Sigmoid colon (tissue), 7 donors: ENCODE measurements around the gene RGS14. TPM values are rescaled to one million over a fixed set of nuclear protein-coding genes. Genes with fewer than 3 reads are reported as not detected.
"Not testable (repeated sequence)": the region's sequence is repeated elsewhere in the genome, so short reads cannot be mapped to it uniquely, and the experiment has no call there.

Source experiments
- DNase-seq: peaks from one replicate; pipeline ENCODE4 v3.0.0-alpha.2; 2019
- H3K27ac ChIP-seq, 4 donors: fragments of 200-600 bp; sonication (generic); one replicate each; pipeline ENCODE4 v1.5.1; 2016 to 2019; ENCODE audit warnings: mild to moderate bottlenecking in 1 of 4
- H3K27me3 ChIP-seq, 3 donors: fragments of 200-600 bp; sonication (generic); one replicate each; pipeline ENCODE4 v1.5.1; 2019; ENCODE audit warnings: mild to moderate bottlenecking in 1 of 3
- H3K36me3 ChIP-seq, 4 donors: fragments of 200-600 bp; sonication (generic); one replicate each; pipeline ENCODE4 v1.5.1; 2016 to 2019
- H3K4me1 ChIP-seq, 4 donors: fragments of 200-600 bp; sonication (generic); one replicate each; pipeline ENCODE4 v1.5.1; 2017 to 2019
- H3K4me3 ChIP-seq, 4 donors: fragments of 200-600 bp; sonication (generic); one replicate each; pipeline ENCODE4 v1.5.1; 2017 to 2019; ENCODE audit warnings: mild to moderate bottlenecking in 2 of 4, moderate library complexity in 1 of 4
- H3K9me3 ChIP-seq, 4 donors: fragments of 200-600 bp in 3 of 4; sonication (generic) in 3 of 4; one replicate each; pipeline versions ENCODE4 v1.5.1 to v1.6.1; 2013 to 2019
- CTCF ChIP-seq, 4 experiments: fragments of 450-650 bp in 3 of 4; fragments of 200-600 bp in 1 of 4; IDR thresholded peaks; one replicate each; pipeline ENCODE4 v1.5.1; 2016 to 2019; ENCODE audit warnings: antibody characterized with exemption in 4 of 4, mild to moderate bottlenecking in 3 of 4, moderate library complexity in 2 of 4
- EP300 ChIP-seq, 4 donors: sonication (generic); formaldehyde crosslinking; IDR thresholded peaks; one replicate each; pipeline ENCODE4 v1.6.1; 2017; ENCODE audit warnings: antibody characterized with exemption in 4 of 4
- POLR2A ChIP-seq, 2 donors: fragments of 450-650 bp; IDR thresholded peaks; one replicate each; pipeline ENCODE4 v1.6.1; 2016; ENCODE audit warnings: antibody characterized with exemption in 2 of 2, mild to moderate bottlenecking in 2 of 2, moderate library complexity in 2 of 2
- POLR2AphosphoS5 ChIP-seq, 4 donors: sonication (generic); formaldehyde crosslinking; IDR thresholded peaks; one replicate each; pipeline ENCODE4 v1.6.1; 2017; ENCODE audit warnings: antibody characterized with exemption in 4 of 4
- WGBS, 2 donors: extraction: QIAGEN DNeasy Blood & Tissue Kit; methylation state at CpG; one replicate each; pipeline ENCODE4 v1.1.7; 2013; 5-methylcytosine and 5-hydroxymethylcytosine counted together
- intact Hi-C: fragments of 100-400 bp; cut with DNase I; formaldehyde crosslinking; loops from one replicate; pipeline ENCODE4 v1.15.1; 2023
- polyA plus RNA-seq, 3 donors: library from polyadenylated mRNA; stranded (reverse); fragments of 200-250 nt; gene quantifications; one replicate each; pipeline ENCODE4 v1.2.3, GENCODE V29; 2013
- total RNA-seq, 4 donors: library from RNA; depleted of rRNA; stranded (reverse); fragments of >200 nt; gene quantifications; one replicate each; pipeline ENCODE4 v1.1.0, GENCODE V29; 2016
- donor health status: healthy with polysubstance abuse.
- donor health status: Bipolar disorder and iron deficiency.
- donor health status: healthy.

RGS14 gene
- total and polyA plus RNA-seq, 7 donors: 9.6 to 26.6 (median 16.2) TPM

DNA sequence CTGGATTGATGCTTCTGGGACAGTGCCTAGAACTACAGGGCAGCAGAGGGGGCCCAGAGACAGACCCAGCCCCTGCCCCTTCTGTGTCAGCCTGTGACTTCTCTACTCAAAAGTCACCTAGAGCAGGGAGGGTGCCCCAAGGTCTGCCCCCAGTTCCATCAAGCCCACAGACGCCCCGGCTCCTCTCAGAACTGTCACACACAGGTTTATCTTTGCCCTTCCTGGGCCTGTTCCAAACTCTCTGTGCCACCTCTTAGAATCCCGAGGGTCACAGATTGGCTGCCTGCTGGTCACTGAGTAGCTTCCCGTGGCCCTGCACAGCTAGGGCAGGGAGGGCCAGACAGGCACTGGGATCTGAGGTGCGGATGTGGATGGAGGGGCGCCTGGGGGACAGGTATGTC lies 1.7 kb downstream of the RGS14 start:
- H3K4me1 ChIP-seq: peaks cover 0 to 19% (median 14%) of the 10 kb centered on the region in 4 donors
- 85 to 87% methylated on average over 6 of the region's 6 CpGs for WGBS, 2 donors
- H3K9me3 ChIP-seq: no peaks in the 10 kb centered on the region
- intact Hi-C loops: no loop called here
- no peak overlapping the region for H3K4me3 ChIP-seq
- no peak for TF ChIP-seq POLR2AphosphoS5 (IDR thresholded peaks at IDR 0.05)
- no peak for TF ChIP-seq POLR2A (IDR thresholded peaks at IDR 0.05)
- TF ChIP-seq EP300 (IDR thresholded peaks at IDR 0.05): no peak
- no peak for TF ChIP-seq CTCF (IDR thresholded peaks at IDR 0.05)
- no peak overlapping the region for H3K27ac ChIP-seq
- no peaks in the 10 kb centered on the region for H3K36me3 ChIP-seq
- DNase-seq: no peak
- peaks cover 0 to 12% (median 0%) of the 10 kb centered on the region in 3 donors for H3K27me3 ChIP-seq

DNA sequence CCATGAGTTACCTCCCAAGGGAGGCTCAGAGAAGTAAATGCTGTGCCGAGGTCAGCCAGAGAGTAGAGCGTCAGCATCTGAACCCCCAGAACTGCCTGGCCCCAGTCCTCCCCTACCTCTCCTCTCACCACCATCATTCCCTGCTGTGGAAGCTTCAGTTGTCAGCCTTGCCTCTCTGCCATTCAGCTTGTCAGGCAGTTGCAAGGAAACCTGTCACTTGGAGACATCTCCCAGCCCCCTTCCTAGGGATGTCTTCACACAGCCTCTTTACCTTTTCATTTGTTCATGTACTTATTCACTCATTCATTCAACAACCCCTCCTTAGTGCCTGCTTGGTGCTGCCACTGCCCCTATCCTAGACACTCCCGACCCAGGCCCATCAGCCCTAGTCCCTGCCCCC lies 2.1 kb downstream of the RGS14 start:
- H3K4me1 ChIP-seq: peaks cover 0 to 19% (median 14%) of the 10 kb centered on the region in 4 donors
- no peaks in the 10 kb centered on the region for H3K36me3 ChIP-seq
- H3K27me3 ChIP-seq: peaks cover 0 to 12% (median 0%) of the 10 kb centered on the region in 3 donors
- 87 to 88% methylated on average over 3 of the region's 3 CpGs for WGBS, 2 donors
- no peaks in the 10 kb centered on the region for H3K9me3 ChIP-seq
- H3K27ac ChIP-seq: no peak overlapping the region
- no peak overlapping the region for H3K4me3 ChIP-seq
- DNase-seq: no peak
- intact Hi-C loops: no loop called here
- TF ChIP-seq POLR2AphosphoS5 (IDR thresholded peaks at IDR 0.05) (no peak), POLR2A (IDR thresholded peaks at IDR 0.05) (no peak), EP300 (IDR thresholded peaks at IDR 0.05) (no peak), CTCF (IDR thresholded peaks at IDR 0.05) (no peak)

DNA sequence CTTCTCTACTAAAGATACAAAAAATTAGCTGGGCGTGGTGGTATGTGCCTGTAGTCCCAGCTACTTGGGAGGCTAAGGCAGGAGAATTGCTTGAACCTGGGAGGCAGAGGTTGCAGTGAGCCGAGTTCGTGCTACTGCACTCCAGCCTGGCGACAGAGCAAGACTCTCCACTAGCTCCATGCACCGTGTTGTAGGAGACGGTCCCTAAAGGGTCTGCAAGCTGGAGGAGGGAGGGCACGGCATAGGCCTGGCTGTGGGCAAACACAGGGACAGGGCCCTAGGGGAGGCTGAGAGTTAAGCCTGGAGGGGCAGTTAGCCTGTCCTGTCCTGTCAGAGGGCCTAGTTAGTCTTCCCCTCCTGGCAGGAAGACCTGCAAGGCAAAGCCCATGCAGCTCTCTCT lies 3.0 kb downstream of the RGS14 start:
- DNase-seq, intact Hi-C loops, H3K36me3 ChIP-seq, H3K4me3 ChIP-seq, H3K27ac ChIP-seq, H3K9me3 ChIP-seq: not testable (repeated sequence)
- H3K4me1 ChIP-seq: peaks cover 0 to 23% (median 18%) of the 10 kb centered on the region in 4 donors
- 93 to 95% methylated on average over 7 of the region's 7 CpGs for WGBS, 2 donors
- peaks cover 0 to 12% (median 0%) of the 10 kb centered on the region in 3 donors for H3K27me3 ChIP-seq

- DNase-seq: no peak
- intact Hi-C loops: no loop called here
- peaks cover 0 to 12% (median 0%) of the 10 kb centered on the region in 3 donors for H3K27me3 ChIP-seq
- WGBS, 2 donors: 49 to 70% methylated on average over 6 of the region's 6 CpGs
- no peaks in the 10 kb centered on the region for H3K36me3 ChIP-seq
- H3K4me1 ChIP-seq: peaks cover 0 to 32% (median 27%) of the 10 kb centered on the region in 4 donors
- no peak overlapping the region for H3K4me3 ChIP-seq
- no peak overlapping the region for H3K27ac ChIP-seq
- no peaks in the 10 kb centered on the region for H3K9me3 ChIP-seq
- no peak for TF ChIP-seq POLR2A (IDR thresholded peaks at IDR 0.05)
- TF ChIP-seq CTCF (IDR thresholded peaks at IDR 0.05): no peak
- TF ChIP-seq EP300 (IDR thresholded peaks at IDR 0.05): no peak
These were observed 3.9 kb downstream of the RGS14 start for GRCh38 chr5:177361418-177362291.

DNA sequence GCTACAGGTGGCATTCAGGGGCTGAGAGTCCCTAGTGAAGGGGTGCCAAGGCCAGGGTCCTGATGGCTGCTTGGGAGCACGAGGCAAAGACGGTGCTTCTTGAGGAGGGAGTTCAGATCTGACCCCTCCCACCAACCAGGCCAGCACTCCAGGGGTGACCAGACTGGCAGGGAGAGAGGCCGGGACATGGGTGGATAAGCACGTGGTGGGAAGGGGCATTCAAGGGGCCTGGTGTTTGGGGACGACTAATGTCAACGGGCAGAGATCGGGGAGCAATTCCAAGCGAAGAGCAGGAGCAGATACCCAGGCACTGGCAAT lies 4.5 kb downstream of the RGS14 start:
- Histone ChIP-seq H3K4me3 (no peak overlapping the region), H3K4me1 (peaks cover 0 to 37% (median 30%) of the 10 kb centered on the region in 4 donors), H3K27me3 (peaks cover 0 to 12% (median 0%) of the 10 kb centered on the region in 3 donors), H3K27ac (no peak overlapping the region), H3K9me3 (no peaks in the 10 kb centered on the region), H3K36me3 (no peaks in the 10 kb centered on the region)
- 60 to 74% methylated on average over 8 of the region's 8 CpGs for WGBS, 2 donors
- intact Hi-C loops: no loop called here
- DNase-seq: no peak
- TF ChIP-seq CTCF (IDR thresholded peaks at IDR 0.05) (no peak), POLR2AphosphoS5 (IDR thresholded peaks at IDR 0.05) (no peak), POLR2A (IDR thresholded peaks at IDR 0.05) (no peak), EP300 (IDR thresholded peaks at IDR 0.05) (no peak)
